HG03025 (cell line): Measurements from ENCODE around the gene ORM2.
"Not testable (repeated sequence)": the region's sequence is repeated elsewhere in the genome, so short reads cannot be mapped to it uniquely, and the experiment has no call there.

Experiments used
- ATAC-seq: cut with Tn5 transposase; IDR thresholded peaks from one replicate; pipeline ENCODE4 v1.9.1; 2021; ENCODE audit warnings: mild to moderate bottlenecking, moderate library complexity; ENCODE audit not compliant: unreplicated experiment, low FRiP score

Gene ORM2

DNA sequence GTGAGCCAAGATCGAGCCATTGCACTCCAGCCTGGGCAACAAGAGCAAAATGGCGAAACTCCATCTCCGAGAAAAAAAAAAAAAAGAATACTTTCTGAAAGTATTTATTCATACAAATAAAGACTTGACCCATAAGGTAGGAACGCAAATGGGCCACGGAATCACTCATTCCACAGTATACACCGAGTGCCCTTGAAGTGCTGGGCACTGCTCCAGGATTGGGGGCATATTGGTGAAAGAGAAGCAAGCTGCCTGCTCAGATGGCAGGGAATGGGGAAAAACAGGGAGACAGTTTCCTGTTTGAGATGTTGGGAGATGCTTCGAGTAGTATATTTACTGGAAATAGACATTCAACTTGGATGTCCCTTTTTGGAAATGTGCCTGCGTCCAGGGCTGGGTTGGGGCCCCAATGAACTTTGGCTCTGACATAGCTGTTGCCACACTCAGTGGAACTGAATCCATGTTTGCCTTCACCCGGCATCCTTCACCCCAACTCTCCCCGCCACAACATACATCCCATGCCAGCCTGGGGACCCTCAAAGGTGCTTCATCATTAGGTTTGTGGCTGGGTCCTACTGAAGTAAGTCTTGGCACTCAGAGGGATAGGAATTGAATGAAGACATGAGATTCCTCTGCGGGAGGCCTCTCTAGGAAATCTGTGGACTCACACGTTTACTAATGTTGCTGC is 588 bp upstream of the ORM2 start:
- not testable (repeated sequence) for ATAC-seq

- ATAC-seq = no peak
Observed at GRCh38 chr9:114330636-114331035, 967 bp downstream of the ORM2 start.

GRCh38 chr9:114331229-114332195 is 1.8 kb downstream of the ORM2 start:
- not testable (repeated sequence) for ATAC-seq

- ATAC-seq = not testable (repeated sequence)
Observed at GRCh38 chr9:114332474-114333040, 2.9 kb downstream of the ORM2 start.

DNA sequence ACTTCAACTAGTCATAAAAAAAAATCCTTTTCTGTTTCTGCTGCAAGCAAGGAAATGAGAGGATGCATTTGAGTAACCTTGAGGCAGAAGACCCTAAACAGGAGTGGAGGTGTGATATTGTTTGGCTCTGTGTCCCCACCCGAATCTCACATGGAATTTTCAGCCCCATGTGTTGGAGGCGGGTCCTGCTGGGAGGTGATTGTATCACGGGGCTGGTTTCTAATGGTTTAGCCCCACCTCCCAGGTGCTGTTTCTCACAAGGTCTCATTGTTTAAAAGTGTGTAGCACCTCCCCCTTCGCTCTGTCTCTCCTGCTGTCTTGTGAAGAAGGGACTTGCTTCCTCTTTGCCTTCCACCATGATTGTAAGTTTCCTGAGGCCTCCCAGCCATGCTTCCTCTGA is 4.0 kb downstream of the ORM2 start:
- not testable (repeated sequence) for ATAC-seq

DNA sequence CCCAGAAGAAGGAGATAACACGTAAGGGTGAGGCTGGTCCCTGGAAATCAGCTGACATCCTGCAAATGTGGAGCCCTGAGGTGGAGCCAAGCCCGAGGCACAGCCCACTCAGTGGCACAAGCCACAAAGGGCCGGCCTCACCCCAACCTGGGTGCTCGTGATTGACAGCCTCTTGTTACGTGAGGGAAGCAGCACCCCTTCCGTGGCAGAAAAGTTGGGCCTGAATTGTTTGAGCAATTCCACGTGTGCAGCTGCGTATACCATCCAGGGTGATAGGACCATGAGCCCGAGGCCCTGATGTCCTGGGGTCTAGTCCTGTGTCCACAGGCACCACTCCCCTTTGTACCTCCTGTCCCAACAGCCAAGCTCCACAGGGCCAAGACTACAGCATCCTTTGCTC is 4.8 kb downstream of the ORM2 start:
- ATAC-seq = no peak

- ATAC-seq = no peak
Observed at GRCh38 chr9:114335745-114336144, 6.1 kb downstream of the ORM2 start.

- ATAC-seq = no peak
Observed at GRCh38 chr9:114336157-114336556, 6.5 kb downstream of the ORM2 start.

GRCh38 chr9:114336699-114337395 is 7.2 kb downstream of the ORM2 start:
- ATAC-seq = no peak

DNA sequence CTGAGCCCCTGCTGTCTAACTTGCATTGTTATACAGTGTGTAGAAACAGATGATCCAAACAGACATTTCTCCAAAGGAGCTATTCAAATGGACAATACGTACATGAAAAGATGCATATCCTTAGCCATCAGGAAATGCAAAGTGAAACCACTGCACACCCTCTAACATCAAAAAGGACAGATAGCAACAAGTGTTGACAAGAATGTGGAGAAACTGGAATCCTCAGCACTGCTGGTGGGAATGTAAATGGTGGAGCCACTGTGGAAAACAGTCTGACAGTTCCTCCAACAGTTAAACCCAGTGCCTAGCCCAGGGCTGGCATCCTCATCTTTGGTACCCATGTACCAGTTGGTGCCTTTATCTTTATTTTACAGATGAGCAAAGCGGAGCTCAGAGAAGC is 8.5 kb downstream of the ORM2 start:
- ATAC-seq = no peak

DNA sequence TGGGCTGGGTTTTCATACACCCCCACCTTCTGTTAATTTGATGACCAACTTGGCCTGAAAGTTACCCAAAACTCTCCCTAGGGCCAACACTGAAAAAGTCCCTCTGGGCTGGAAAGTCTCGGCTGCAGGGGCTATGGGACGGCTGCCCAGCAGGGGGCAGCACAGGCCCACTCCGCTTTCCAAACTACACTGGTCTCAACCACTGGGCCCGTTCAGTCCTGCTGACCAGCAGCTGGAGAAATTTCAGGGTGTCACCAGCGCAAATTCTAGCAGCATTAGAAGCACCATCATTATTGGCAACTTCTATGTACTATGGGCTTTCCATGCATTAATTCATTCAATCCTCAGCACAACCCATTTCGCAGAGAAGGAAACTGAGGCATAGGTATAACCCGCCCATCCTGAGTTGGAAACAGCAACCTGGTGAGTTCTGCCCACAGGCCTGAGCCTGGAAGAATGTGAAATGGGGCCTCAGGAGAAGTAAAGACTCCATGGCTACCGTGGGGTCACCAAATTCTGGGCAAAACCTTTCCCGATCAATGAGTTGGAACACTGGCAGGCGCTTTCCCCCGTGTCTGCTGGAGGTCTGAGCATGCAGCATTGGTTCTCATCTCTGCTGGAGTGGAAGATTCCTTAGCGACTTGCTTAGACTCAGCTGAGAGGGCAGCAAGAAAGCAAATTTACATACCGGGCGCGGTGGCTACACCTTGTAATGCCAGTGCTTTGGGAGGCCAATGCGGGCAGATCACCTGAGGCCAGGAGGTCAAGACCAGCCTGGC is 9.7 kb downstream of the ORM2 start:
- no peak for ATAC-seq

DNA sequence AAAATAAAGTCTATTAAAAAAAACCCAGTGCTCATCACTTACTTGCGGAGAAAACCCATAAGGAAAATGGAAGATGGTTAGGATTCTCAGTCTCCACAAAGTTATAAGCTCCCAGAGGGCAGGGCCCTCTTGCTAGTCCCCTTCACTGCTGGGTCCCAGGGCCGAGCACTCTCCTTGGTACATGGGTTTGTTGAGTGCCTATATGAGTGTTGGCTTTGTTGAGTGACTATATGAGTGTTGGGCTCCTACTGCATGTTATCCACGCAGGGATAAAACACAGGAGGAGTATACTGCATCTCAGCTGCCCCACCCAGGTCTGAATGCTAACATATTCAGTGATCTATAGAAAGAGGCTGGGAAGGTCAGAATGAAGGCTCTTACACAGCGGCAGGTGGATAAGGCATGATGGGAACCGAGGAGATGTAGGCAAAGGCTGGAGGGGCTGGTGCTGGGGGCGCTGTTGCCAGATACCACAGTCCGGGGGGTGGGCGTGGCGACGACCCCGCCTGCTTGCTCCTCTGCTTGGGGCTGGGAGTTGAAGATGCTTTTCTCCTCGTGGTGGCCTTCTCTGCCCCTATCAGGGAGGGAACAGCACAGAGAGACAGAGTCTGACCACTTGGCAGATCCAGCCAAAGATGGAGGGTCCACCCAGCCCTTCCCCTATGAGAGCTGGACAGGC is 11.6 kb downstream of the ORM2 start:
- ATAC-seq = no peak

DNA sequence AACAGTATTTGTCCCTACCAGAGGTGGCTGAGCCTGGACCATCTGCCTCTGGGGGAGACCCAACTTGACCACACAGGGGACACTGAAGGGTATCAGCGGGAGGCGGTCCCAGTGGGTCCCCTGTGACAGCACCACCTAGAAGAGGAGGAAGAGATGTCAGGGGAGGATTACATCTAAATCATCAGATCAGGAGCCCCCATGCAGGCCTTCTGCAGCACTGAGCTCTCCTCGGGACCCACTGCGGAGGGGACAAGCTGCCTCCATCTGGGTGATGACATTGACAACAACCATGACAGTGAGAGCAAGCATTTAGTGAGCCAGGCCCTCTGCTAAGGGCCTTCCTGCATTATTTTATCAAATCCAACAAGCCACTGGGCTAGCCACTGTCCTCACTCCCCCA is 12.3 kb downstream of the ORM2 start:
- ATAC-seq = no peak

DNA sequence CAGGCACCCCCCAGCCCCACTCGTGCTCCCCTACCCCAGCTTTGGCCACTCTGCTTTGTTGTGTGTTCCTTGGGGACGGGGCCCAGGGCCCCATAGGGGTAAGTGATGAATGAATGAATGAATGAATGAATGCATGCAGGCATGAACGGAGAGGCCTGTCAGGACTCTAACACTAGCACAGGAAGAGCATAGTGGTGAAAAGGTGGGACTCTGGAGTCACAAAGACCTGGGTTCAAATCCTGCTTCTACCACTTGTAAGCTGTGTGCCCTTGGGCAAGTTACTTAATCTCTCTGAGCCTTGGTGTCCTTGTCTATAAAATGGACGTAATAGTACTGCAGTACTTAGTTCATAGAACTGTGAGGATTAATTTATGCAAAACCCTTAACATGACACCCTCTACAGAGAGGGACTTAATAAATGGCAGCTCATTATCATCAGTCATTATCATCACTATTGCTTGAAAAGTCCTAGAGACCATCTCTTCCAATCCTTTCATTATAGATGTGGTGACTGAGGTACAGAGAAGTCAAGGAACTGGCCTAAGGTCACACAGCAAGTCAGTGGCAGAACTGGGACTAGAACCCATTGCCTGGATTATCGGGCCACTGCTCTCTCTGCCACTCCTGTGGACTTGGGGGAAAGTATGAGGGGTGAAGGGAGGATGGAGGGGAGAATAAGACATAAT is 13.2 kb downstream of the ORM2 start:
- no peak for ATAC-seq

GRCh38 chr9:114343471-114344187 is 14.0 kb downstream of the ORM2 start:
- no peak for ATAC-seq

GRCh38 chr9:114344188-114344566 is 14.5 kb downstream of the ORM2 start:
- no peak for ATAC-seq

DNA sequence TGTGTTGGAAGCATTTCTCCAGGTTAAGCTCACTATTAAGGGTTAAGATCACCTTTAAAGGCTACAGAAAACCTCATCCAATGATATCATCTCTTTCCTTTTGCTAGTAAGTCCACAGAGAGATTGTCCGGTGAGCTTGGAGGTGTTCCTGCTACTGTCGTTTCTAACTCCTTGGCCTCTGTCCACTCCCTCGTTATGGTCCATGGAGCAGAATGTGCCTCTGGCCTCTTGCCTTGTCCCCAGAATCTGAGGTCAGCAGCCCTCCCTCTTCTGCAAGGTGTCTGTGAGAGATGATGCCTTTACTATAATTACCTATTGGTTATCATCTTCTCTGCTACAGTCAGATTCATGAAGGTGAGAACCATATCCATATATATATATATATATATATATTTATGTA is 15.0 kb downstream of the ORM2 start:
- no peak for ATAC-seq

GRCh38 chr9:114345493-114346065 is 15.9 kb downstream of the ORM2 start:
- no peak for ATAC-seq
